NCI-H1417 (cell line): ENCODE measurements around the gene NT5E.
"Not testable (repeated sequence)": the region's sequence is repeated elsewhere in the genome, so short reads cannot be mapped to it uniquely, and the experiment has no call there.

ENCODE experiments used
- DNase-seq, 3 experiments: peaks; one replicate each; lab custom pipeline; 2025; lab: John Stamatoyannopoulos, UW

Gene NT5E

GRCh38 chr6:85493389-85493788, 43.5 kb downstream of the NT5E start:
- DNase-seq: no peak

- DNase-seq: no peak
These were observed 45.0 kb downstream of the NT5E start for GRCh38 chr6:85494547-85495536.

- no peak for DNase-seq
These were observed 46.2 kb downstream of the NT5E start for GRCh38 chr6:85496009-85496579.

GRCh38 chr6:85496856-85497255, 47.0 kb downstream of the NT5E start:
- no peak for DNase-seq

- no peak for DNase-seq
These were observed 48.8 kb downstream of the NT5E start for GRCh38 chr6:85498596-85499258.

- DNase-seq: no peak
These were observed 56.7 kb downstream of the NT5E start for GRCh38 chr6:85506441-85507093.

- no peak for DNase-seq
These were observed 66.3 kb downstream of the NT5E start for GRCh38 chr6:85516168-85516567.

- not testable (repeated sequence) for DNase-seq
These were observed 74.4 kb downstream of the NT5E start for GRCh38 chr6:85524281-85524680.

- DNase-seq: peak in 1 of 3 experiments; percentile 12
These were observed 87.2 kb downstream of the NT5E start for GRCh38 chr6:85537055-85537494.

GRCh38 chr6:85544776-85545175, 94.9 kb downstream of the NT5E start:
- DNase-seq: no peak
